HG02571 (cell line): Measurements from ENCODE around the gene HIP1.
A peak's percentile ranks its signal among the peaks of the same experiment; 100 is the strongest.
"Not testable (repeated sequence)": the region's sequence is repeated elsewhere in the genome, so short reads cannot be mapped to it uniquely, and the experiment has no call there.

Experiments
- ATAC-seq: cut with Tn5 transposase; IDR thresholded peaks from one replicate; pipeline ENCODE4 v1.9.1; 2021; ENCODE audit warnings: mild to moderate bottlenecking, moderate library complexity; ENCODE audit not compliant: unreplicated experiment

The HIP1 gene

GRCh38 chr7:75738604-75738974 lies at the start of gene HIP1:
HIP1 (minus strand) TSS chr7:75738941; CDS start chr7:75738920, 21 bp downstream.
- ATAC-seq, result peak; percentile 4

GRCh38 chr7:75788154-75788847 lies 49.6 kb upstream of the HIP1 start:
- not testable (repeated sequence) for ATAC-seq

GRCh38 chr7:75783058-75783457 lies 44.3 kb upstream of the HIP1 start:
- not testable (repeated sequence) for ATAC-seq

- not testable (repeated sequence) for ATAC-seq
These were observed 42.0 kb upstream of the HIP1 start for GRCh38 chr7:75780647-75781273.

GRCh38 chr7:75779516-75779915 lies 40.8 kb upstream of the HIP1 start:
- ATAC-seq, result not testable (repeated sequence)

- not testable (repeated sequence) for ATAC-seq
These were observed 40.3 kb upstream of the HIP1 start for GRCh38 chr7:75779035-75779434.

- ATAC-seq, result no peak
These were observed 37.7 kb upstream of the HIP1 start for GRCh38 chr7:75776295-75776971.

GRCh38 chr7:75773958-75774357 lies 35.2 kb upstream of the HIP1 start:
- ATAC-seq, result not testable (repeated sequence)

GRCh38 chr7:75772081-75773077 lies 33.6 kb upstream of the HIP1 start, which contains the start of gene CCL26:
CCL26 (minus strand) TSS chr7:75772211; CDS start chr7:75772176, 35 bp downstream.
- no peak for ATAC-seq

- ATAC-seq, result no peak
These were observed 32.5 kb upstream of the HIP1 start for GRCh38 chr7:75771224-75771623.

GRCh38 chr7:75762350-75762917 lies 23.7 kb upstream of the HIP1 start:
- peak; percentile 53 for ATAC-seq

- not testable (repeated sequence) for ATAC-seq
These were observed 23.1 kb upstream of the HIP1 start for GRCh38 chr7:75761801-75762200.

- ATAC-seq, result no peak
These were observed 19.8 kb upstream of the HIP1 start for GRCh38 chr7:75758491-75758890.

GRCh38 chr7:75757860-75758259 lies 19.1 kb upstream of the HIP1 start:
- no peak for ATAC-seq

- no peak for ATAC-seq
These were observed 18.4 kb upstream of the HIP1 start for GRCh38 chr7:75756991-75757676.

- ATAC-seq, result no peak
These were observed 17.7 kb upstream of the HIP1 start for GRCh38 chr7:75756206-75756990.

GRCh38 chr7:75743455-75743859 lies 4.7 kb upstream of the HIP1 start:
- no peak for ATAC-seq

- ATAC-seq, result no peak
These were observed 2.2 kb upstream of the HIP1 start for GRCh38 chr7:75740846-75741497.
